IMR-90 (cell line): ENCODE results near the gene E4F1.

ENCODE experiments used
- BHLHE40 ChIP-seq: fragments of 150-350 bp; IDR thresholded peaks from 2 replicates; pipeline ENCODE4 v1.6.1; 2016; ENCODE audit warnings: mild to moderate bottlenecking, low read depth, low read length
- CEBPB ChIP-seq: IDR thresholded peaks from 2 replicates; pipeline ENCODE4 v1.6.1; 2012; ENCODE audit warnings: low read depth, low read length, improper control_type of control experiment
- MXI1 ChIP-seq: IDR thresholded peaks from 2 replicates; pipeline ENCODE4 v1.6.1; 2012; ENCODE audit warnings: low read depth, mild to moderate bottlenecking, low read length, moderate library complexity, borderline replicate concordance
- NFE2L2 ChIP-seq: fragments of 150-350 bp; IDR thresholded peaks from 2 replicates; pipeline ENCODE4 v1.6.1; 2016; ENCODE audit warnings: low read depth, mild to moderate bottlenecking, low read length
- POLR2A ChIP-seq: IDR thresholded peaks from 2 replicates; pipeline ENCODE4 v1.6.1; 2012; ENCODE audit warnings: mild to moderate bottlenecking, low read depth, low read length
- SMC3 ChIP-seq: fragments of 150-350 bp; IDR thresholded peaks from 2 replicates; pipeline ENCODE4 v1.6.1; 2016; ENCODE audit warnings: low read depth, mild to moderate bottlenecking, antibody characterized with exemption, low read length, moderate library complexity
- TF ChIP-seq, protein P1 (sequence below): fragments of 150-350 bp; IDR thresholded peaks from 2 replicates; pipeline ENCODE4 v1.6.1; 2017; ENCODE audit warnings: mild to moderate bottlenecking, antibody characterized with exemption, low read length, low read depth
- TF ChIP-seq, protein P2 (sequence below): conservative IDR thresholded peaks from 2 replicates; pipeline ENCODE4 v1.5.1; 2012; ENCODE audit warnings: mild to moderate bottlenecking, low read depth, low read length, improper control_type of control experiment
- TF ChIP-seq, protein P3 (sequence below): fragments of 150-350 bp; IDR thresholded peaks from 2 replicates; pipeline ENCODE4 v1.6.1; 2016; ENCODE audit warnings: low read depth, mild to moderate bottlenecking, low read length, moderate library complexity, borderline replicate concordance

DNA sequence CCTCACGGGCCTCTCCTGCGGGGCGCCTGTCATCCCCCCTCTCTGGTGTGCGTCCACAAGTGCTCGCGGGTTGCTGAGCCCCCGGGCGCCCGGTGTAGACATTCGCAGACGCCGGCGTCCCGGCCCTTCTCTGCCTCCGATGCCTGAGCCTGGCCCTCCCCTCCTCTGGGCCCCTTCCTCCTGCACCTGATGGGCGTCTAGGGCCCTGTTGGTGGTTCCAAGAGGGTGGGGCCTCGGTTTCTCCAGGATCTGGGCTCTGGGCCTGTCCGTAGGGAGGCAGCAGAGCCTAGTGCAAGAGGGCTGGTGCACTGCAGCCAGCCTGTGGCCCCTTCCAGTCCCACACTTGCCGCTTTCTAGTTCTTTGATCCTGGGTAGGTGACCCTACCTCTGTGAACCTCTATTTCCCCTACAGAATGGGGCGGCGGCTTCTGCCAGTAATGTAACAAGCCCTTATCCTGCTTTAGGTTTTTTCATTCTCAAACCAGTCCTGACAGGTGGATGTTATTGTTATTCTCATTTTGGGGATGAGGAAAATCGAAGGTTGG lies 623 bp downstream of the E4F1 start:
- TF ChIP-seq, protein P1, sequence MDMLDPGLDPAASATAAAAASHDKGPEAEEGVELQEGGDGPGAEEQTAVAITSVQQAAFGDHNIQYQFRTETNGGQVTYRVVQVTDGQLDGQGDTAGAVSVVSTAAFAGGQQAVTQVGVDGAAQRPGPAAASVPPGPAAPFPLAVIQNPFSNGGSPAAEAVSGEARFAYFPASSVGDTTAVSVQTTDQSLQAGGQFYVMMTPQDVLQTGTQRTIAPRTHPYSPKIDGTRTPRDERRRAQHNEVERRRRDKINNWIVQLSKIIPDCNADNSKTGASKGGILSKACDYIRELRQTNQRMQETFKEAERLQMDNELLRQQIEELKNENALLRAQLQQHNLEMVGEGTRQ: no peak
- TF ChIP-seq, protein P2, sequence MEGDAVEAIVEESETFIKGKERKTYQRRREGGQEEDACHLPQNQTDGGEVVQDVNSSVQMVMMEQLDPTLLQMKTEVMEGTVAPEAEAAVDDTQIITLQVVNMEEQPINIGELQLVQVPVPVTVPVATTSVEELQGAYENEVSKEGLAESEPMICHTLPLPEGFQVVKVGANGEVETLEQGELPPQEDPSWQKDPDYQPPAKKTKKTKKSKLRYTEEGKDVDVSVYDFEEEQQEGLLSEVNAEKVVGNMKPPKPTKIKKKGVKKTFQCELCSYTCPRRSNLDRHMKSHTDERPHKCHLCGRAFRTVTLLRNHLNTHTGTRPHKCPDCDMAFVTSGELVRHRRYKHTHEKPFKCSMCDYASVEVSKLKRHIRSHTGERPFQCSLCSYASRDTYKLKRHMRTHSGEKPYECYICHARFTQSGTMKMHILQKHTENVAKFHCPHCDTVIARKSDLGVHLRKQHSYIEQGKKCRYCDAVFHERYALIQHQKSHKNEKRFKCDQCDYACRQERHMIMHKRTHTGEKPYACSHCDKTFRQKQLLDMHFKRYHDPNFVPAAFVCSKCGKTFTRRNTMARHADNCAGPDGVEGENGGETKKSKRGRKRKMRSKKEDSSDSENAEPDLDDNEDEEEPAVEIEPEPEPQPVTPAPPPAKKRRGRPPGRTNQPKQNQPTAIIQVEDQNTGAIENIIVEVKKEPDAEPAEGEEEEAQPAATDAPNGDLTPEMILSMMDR: peak; percentile 29; the same call in 1 of the 2 replicates
- no peak for TF ChIP-seq MXI1
- TF ChIP-seq BHLHE40: no peak
- no peak for TF ChIP-seq POLR2A
- TF ChIP-seq NFE2L2: no peak
- TF ChIP-seq, protein P3, sequence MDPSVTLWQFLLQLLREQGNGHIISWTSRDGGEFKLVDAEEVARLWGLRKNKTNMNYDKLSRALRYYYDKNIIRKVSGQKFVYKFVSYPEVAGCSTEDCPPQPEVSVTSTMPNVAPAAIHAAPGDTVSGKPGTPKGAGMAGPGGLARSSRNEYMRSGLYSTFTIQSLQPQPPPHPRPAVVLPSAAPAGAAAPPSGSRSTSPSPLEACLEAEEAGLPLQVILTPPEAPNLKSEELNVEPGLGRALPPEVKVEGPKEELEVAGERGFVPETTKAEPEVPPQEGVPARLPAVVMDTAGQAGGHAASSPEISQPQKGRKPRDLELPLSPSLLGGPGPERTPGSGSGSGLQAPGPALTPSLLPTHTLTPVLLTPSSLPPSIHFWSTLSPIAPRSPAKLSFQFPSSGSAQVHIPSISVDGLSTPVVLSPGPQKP: no peak
- no peak for TF ChIP-seq CEBPB
- 0 out of 2 replicates have a peak, but pooled peaks have one; percentile 10 for TF ChIP-seq SMC3
